Type B pancreatic cell (in vitro differentiated cells): Measurements from ENCODE around the gene CPLX1. TPM values are rescaled to one million over a fixed set of nuclear protein-coding genes. Genes with fewer than 3 reads are reported as not detected.
"Not testable (repeated sequence)": the region's sequence is repeated elsewhere in the genome, so short reads cannot be mapped to it uniquely, and the experiment has no call there.

Source experiments
- DNase-seq: peaks from one replicate; pipeline ENCODE4 v3.0.0; 2021; ENCODE audit warnings: mixed read lengths; ENCODE audit not compliant: unreplicated experiment; ENCODE audit errors: extremely low spot score
- H3K27ac Mint-ChIP-seq: 2 replicates; pipeline ENCODE4 v1.8.0; 2021; ENCODE audit warnings: mild to moderate bottlenecking, mixed read lengths
- H3K27me3 Mint-ChIP-seq: 2 replicates; pipeline ENCODE4 v1.8.0; 2021; ENCODE audit warnings: mixed read lengths
- H3K36me3 Mint-ChIP-seq: 2 replicates; pipeline ENCODE4 v1.8.0; 2021; ENCODE audit warnings: mixed read lengths
- H3K4me1 Mint-ChIP-seq: one replicate; pipeline ENCODE4 v1.8.0; 2021; ENCODE audit warnings: mixed read lengths; ENCODE audit not compliant: unreplicated experiment
- H3K4me3 Mint-ChIP-seq: 2 replicates; pipeline ENCODE4 v1.8.0; 2021; ENCODE audit warnings: mild to moderate bottlenecking, mixed read lengths
- H3K9me3 Mint-ChIP-seq: 2 replicates; pipeline ENCODE4 v1.8.0; 2021; ENCODE audit warnings: mixed read lengths
- CTCF ChIP-seq: fragments of 200-600 bp; sonication (generic); conservative IDR thresholded peaks from 2 replicates; pipeline ENCODE4 v1.5.0; 2021; ENCODE audit warnings: antibody characterized with exemption, mild to moderate bottlenecking
- total RNA-seq: library from RNA; stranded (reverse); gene quantifications from 2 replicates; pipeline ENCODE4 v1.2.1, GENCODE V29; 2021; ENCODE audit warnings: low replicate concordance

Gene CPLX1
- total RNA-seq, 1 donor from 2014 or later, result 5.6 TPM

- no peaks in the 10 kb centered on the region for H3K4me1 Mint-ChIP-seq
- peaks cover 4% of the 10 kb centered on the region for H3K36me3 Mint-ChIP-seq
- TF ChIP-seq CTCF, result no peak
- H3K4me3 Mint-ChIP-seq, result no peak overlapping the region
- no peaks in the 10 kb centered on the region for H3K27me3 Mint-ChIP-seq
- H3K9me3 Mint-ChIP-seq, result no peaks in the 10 kb centered on the region
- no peak for DNase-seq
- no peak overlapping the region for H3K27ac Mint-ChIP-seq
Observed at GRCh38 chr4:742096-742741, 83.7 kb downstream of the CPLX1 start.

- Mint-ChIP-seq H3K4me3 (no peak overlapping the region), H3K36me3 (peaks cover 4% of the 10 kb centered on the region), H3K4me1 (no peaks in the 10 kb centered on the region), H3K27ac (no peak overlapping the region), H3K9me3 (no peaks in the 10 kb centered on the region), H3K27me3 (no peaks in the 10 kb centered on the region)
- TF ChIP-seq CTCF, result no peak
- DNase-seq, result no peak
Observed at GRCh38 chr4:740656-741282, 85.2 kb downstream of the CPLX1 start.

- no peak overlapping the region for H3K4me3 Mint-ChIP-seq
- H3K4me1 Mint-ChIP-seq, result no peaks in the 10 kb centered on the region
- H3K36me3 Mint-ChIP-seq, result peaks cover 4% of the 10 kb centered on the region
- no peak overlapping the region for H3K27ac Mint-ChIP-seq
- DNase-seq, result no peak
- no peak for TF ChIP-seq CTCF
- no peaks in the 10 kb centered on the region for H3K27me3 Mint-ChIP-seq
- H3K9me3 Mint-ChIP-seq, result no peaks in the 10 kb centered on the region
Observed at GRCh38 chr4:740011-740410, 85.9 kb downstream of the CPLX1 start.

GRCh38 chr4:739569-739968 is 86.4 kb downstream of the CPLX1 start:
- H3K27me3 Mint-ChIP-seq, result no peaks in the 10 kb centered on the region
- no peak overlapping the region for H3K27ac Mint-ChIP-seq
- no peak overlapping the region for H3K4me3 Mint-ChIP-seq
- H3K4me1 Mint-ChIP-seq, result no peaks in the 10 kb centered on the region
- TF ChIP-seq CTCF, result no peak
- no peak for DNase-seq
- no peaks in the 10 kb centered on the region for H3K9me3 Mint-ChIP-seq
- H3K36me3 Mint-ChIP-seq, result peaks cover 6% of the 10 kb centered on the region

GRCh38 chr4:738781-739280 is 87.1 kb downstream of the CPLX1 start:
- Mint-ChIP-seq H3K9me3 (no peaks in the 10 kb centered on the region), H3K4me3 (no peak overlapping the region), H3K4me1 (no peaks in the 10 kb centered on the region), H3K27ac (no peak overlapping the region), H3K27me3 (no peaks in the 10 kb centered on the region), H3K36me3 (peaks cover 8% of the 10 kb centered on the region)
- DNase-seq, result no peak
- TF ChIP-seq CTCF, result no peak

GRCh38 chr4:736561-736960 is 89.4 kb downstream of the CPLX1 start:
- H3K36me3 Mint-ChIP-seq, result peaks cover 12% of the 10 kb centered on the region
- not testable (repeated sequence) for H3K27ac Mint-ChIP-seq, H3K27me3 Mint-ChIP-seq, H3K9me3 Mint-ChIP-seq, DNase-seq, H3K4me1 Mint-ChIP-seq, H3K4me3 Mint-ChIP-seq
